Measurements from ENCODE around the gene PPY.
A peak's percentile ranks its signal among the peaks of the same experiment; 100 is the strongest.

PPY gene

GRCh38 chr17:43928609-43929008, 13.7 kb downstream of the PPY start:
- no peak for DNase-seq

GRCh38 chr17:43927929-43928328, 14.3 kb downstream of the PPY start:
- peak; percentile 24 to 34 for DNase-seq

GRCh38 chr17:43927060-43927864, 15.0 kb downstream of the PPY start:
- peak in 1 of 2 experiments; percentile 36 for DNase-seq

GRCh38 chr17:43924558-43924957, 17.7 kb downstream of the PPY start:
- no peak for DNase-seq

GRCh38 chr17:43920500-43921095, 21.7 kb downstream of the PPY start:
- no peak for DNase-seq

- DNase-seq = no peak
Measured at GRCh38 chr17:43918026-43918389, 24.3 kb downstream of the PPY start.

- DNase-seq = peak; percentile 68 to 74
Measured at GRCh38 chr17:43917348-43918025, 24.8 kb downstream of the PPY start.

- no peak for DNase-seq
Measured at GRCh38 chr17:43917016-43917347, 25.3 kb downstream of the PPY start.

GRCh38 chr17:43916385-43916784, 25.9 kb downstream of the PPY start:
- DNase-seq = no peak

- no peak for DNase-seq
Measured at GRCh38 chr17:43915559-43915958, 26.7 kb downstream of the PPY start.

GRCh38 chr17:43914451-43914850, 27.8 kb downstream of the PPY start:
- no peak for DNase-seq

GRCh38 chr17:43913584-43913983, 28.7 kb downstream of the PPY start:
- DNase-seq = no peak

GRCh38 chr17:43912635-43913304, 29.5 kb downstream of the PPY start:
- no peak for DNase-seq

GRCh38 chr17:43911904-43912303, 30.4 kb downstream of the PPY start:
- no peak for DNase-seq

GRCh38 chr17:43909537-43910231, 32.6 kb downstream of the PPY start:
- DNase-seq = no peak

- peak; percentile 62 to 68 for DNase-seq
Measured at GRCh38 chr17:43907998-43908721, 34.1 kb downstream of the PPY start.

- DNase-seq = peak; percentile 74 to 77
Measured at GRCh38 chr17:43907425-43907981, 34.8 kb downstream of the PPY start, which contains the start of gene MPP2. MPP2 (minus strand) TSS chr17:43907536; CDS start chr17:43904460, 3,076 bp downstream.

- no peak for DNase-seq
Measured at GRCh38 chr17:43906951-43907424, 35.3 kb downstream of the PPY start.

GRCh38 chr17:43905985-43906852, 36.1 kb downstream of the PPY start:
- peak; percentile 53 for DNase-seq

GRCh38 chr17:43905400-43905984, 36.8 kb downstream of the PPY start:
- no peak for DNase-seq

Measured in activated T-cell treated with anti-CD3 and anti-CD28 coated beads, Interleukin-2, amount 50 U/mL, for 48 hours (primary cell).